HepG2 (cell line): ENCODE measurements around the gene DPEP1. TPM values are rescaled to one million over a fixed set of nuclear protein-coding genes. Genes with fewer than 3 reads are reported as not detected.
A peak's percentile ranks its signal among the peaks of the same experiment; 100 is the strongest.

ENCODE experiments used
- AKNA ChIP-seq: sonication (generic); formaldehyde crosslinking; IDR thresholded peaks from 2 replicates; pipeline ENCODE4 v1.4.0; 2020; ENCODE audit warnings: missing genetic modification reagents, borderline replicate concordance
- E2F5 ChIP-seq: sonication (generic); formaldehyde crosslinking; conservative IDR thresholded peaks from 2 replicates; pipeline ENCODE4 v1.4.0; 2020; ENCODE audit warnings: missing genetic modification reagents
- FOXP4 ChIP-seq: sonication (generic); formaldehyde crosslinking; IDR thresholded peaks from 2 replicates; pipeline ENCODE4 v1.4.0; 2020; ENCODE audit warnings: missing genetic modification reagents
- JDP2 ChIP-seq: sonication (generic); formaldehyde crosslinking; IDR thresholded peaks from 2 replicates; pipeline ENCODE4 v1.8.1; 2022; ENCODE audit warnings: missing genetic modification reagents, borderline replicate concordance
- MAFK ChIP-seq, 2 experiments: IDR thresholded peaks in 1 of 2; conservative IDR thresholded peaks in 1 of 2; 2 replicates each; pipeline ENCODE4 v1.6.1; 2011; ENCODE audit warnings: improper control_type of control experiment in 2 of 2, low read length in 2 of 2
- SNAPC2 ChIP-seq: sonication (generic); formaldehyde crosslinking; IDR thresholded peaks from 2 replicates; pipeline ENCODE4 v1.8.1; 2022; ENCODE audit warnings: mild to moderate bottlenecking, missing genetic modification reagents
- TBX3 ChIP-seq: fragments of 450-650 bp; IDR thresholded peaks from 2 replicates; pipeline ENCODE4 v1.6.1; 2017; ENCODE audit warnings: antibody characterized with exemption, mild to moderate bottlenecking, inconsistent platforms, borderline replicate concordance
- THAP8 ChIP-seq: sonication (generic); formaldehyde crosslinking; IDR thresholded peaks from 2 replicates; pipeline ENCODE4 v1.5.1; 2020; ENCODE audit warnings: missing genetic modification reagents, mild to moderate bottlenecking, borderline replicate concordance
- THAP9 ChIP-seq: sonication (generic); formaldehyde crosslinking; IDR thresholded peaks from 2 replicates; pipeline ENCODE4; 2020; ENCODE audit warnings: missing genetic modification reagents, mild to moderate bottlenecking, borderline replicate concordance
- ZNF224 ChIP-seq: sonication (generic); formaldehyde crosslinking; IDR thresholded peaks from 2 replicates; pipeline ENCODE4 v1.5.0; 2020; ENCODE audit warnings: mild to moderate bottlenecking, missing genetic modification reagents
- ZNF580 ChIP-seq: IDR thresholded peaks from 2 replicates; pipeline ENCODE4 v1.6.1; 2016; ENCODE audit warnings: low read depth, borderline replicate concordance
- ZNF792 ChIP-seq: IDR thresholded peaks from 2 replicates; pipeline ENCODE4 v1.6.1; 2016
- ZNF850 ChIP-seq: sonication (generic); formaldehyde crosslinking; conservative IDR thresholded peaks from 2 replicates; pipeline ENCODE4 v1.9.0; 2021; ENCODE audit warnings: mild to moderate bottlenecking, missing genetic modification reagents
- polyA plus RNA-seq, 8 experiments: library from polyadenylated mRNA; depleted of rRNA in 3 of 8; stranded (reverse) in 7 of 8; unstranded in 1 of 8; fragments of >200 nt; fragmentation: Illumina TruSeq in 4 of 8; extraction: Trizol in 4 of 8; gene quantifications; 2 replicates each; pipeline versions ENCODE4 v1.2.1 to v1.2.3, GENCODE V29; 2011 to 2016; ENCODE audit warnings: low read depth in 4 of 8, missing spikeins in 1 of 8, mixed read lengths in 1 of 8; ENCODE audit not compliant: insufficient read depth in 1 of 8
- total RNA-seq, 5 experiments: library from RNA; depleted of rRNA; stranded (reverse); fragments of >200 nt; fragmentation: Illumina TruSeq; extraction: Trizol; gene quantifications; 2 replicates each; pipeline ENCODE4 v1.2.3, GENCODE V29; 2016; ENCODE audit warnings: low read depth in 1 of 5

DPEP1 gene
- total and polyA plus RNA-seq, 2 of the 13 experiments (the other 11 are each of a cell fraction or from before 2014, with no cell fraction given), result 37.6 to 52.2 TPM

GRCh38 chr16:89687092-89687940, 73.9 kb downstream of the DPEP1 start (continued):
- peak; percentile 90; the same call in 1 of the 2 replicates for TF ChIP-seq THAP9
- 0 out of 2 replicates have a peak, but pooled peaks have one; percentile 80 for TF ChIP-seq ZNF850 (CRISPR knock-in tag)
- peak; percentile 98 for TF ChIP-seq ZNF792 (CRISPR knock-in tag)
- TF ChIP-seq SNAPC2 (CRISPR knock-in tag), result peak; percentile 99
- TF ChIP-seq ZNF224 (CRISPR knock-in tag), result peak; percentile 100
- TF ChIP-seq AKNA (CRISPR knock-in tag), result peak; percentile 95
- TF ChIP-seq E2F5, result peak; percentile 50; the same call in 1 of the 2 replicates
- peak; percentile 93; the same call in 1 of the 2 replicates for TF ChIP-seq THAP8
- peak; percentile 72; the same call in 1 of the 2 replicates for TF ChIP-seq TBX3
- TF ChIP-seq JDP2 (CRISPR knock-in tag), result no peak; the same call in 1 of the 2 replicates
- TF ChIP-seq ZNF580, result peak; percentile 98
- TF ChIP-seq MAFK (conservative IDR thresholded peaks at IDR 0.05 in 1 of 2, IDR thresholded peaks at IDR 0.05 in 1 of 2; ENCODE audit: low read length in 2 of 2), result peak in 1 of 2 experiments; percentile 32; a peak in 2 of 4 replicates
- peak; percentile 94 for TF ChIP-seq FOXP4 (CRISPR knock-in tag)
